Measurements from ENCODE around the gene MRPL2.

- no peak for TF ChIP-seq POLR2A (IDR thresholded peaks at IDR 0.05)
- no peak for TF ChIP-seq CTCF (IDR thresholded peaks at IDR 0.05 in 8 of 11, conservative IDR thresholded peaks at IDR 0.05 in 3 of 11)
- no peak for TF ChIP-seq POLR2AphosphoS5 (IDR thresholded peaks at IDR 0.05)
Measured at GRCh38 chr6:43036712-43037111, 22.5 kb downstream of the MRPL2 start.
